Upper lobe of left lung (tissue), 4 donors: ENCODE measurements around the gene L1CAM.

Experiments
- CTCF ChIP-seq, 6 experiments: fragments of 450-650 bp in 4 of 6; fragments of 200-600 bp in 2 of 6; sonication (generic) in 2 of 6; IDR thresholded peaks; one replicate each; pipeline ENCODE4 v1.5.1; 2016 to 2019; ENCODE audit warnings: antibody characterized with exemption in 6 of 6
- POLR2A ChIP-seq, 4 donors: fragments of 450-650 bp; IDR thresholded peaks; one replicate each; pipeline ENCODE4 v1.5.1; 2016 to 2017; ENCODE audit warnings: antibody characterized with exemption in 4 of 4, mild to moderate bottlenecking in 2 of 4
- POLR2AphosphoS5 ChIP-seq, 2 donors: sonication (generic); formaldehyde crosslinking; IDR thresholded peaks; one replicate each; pipeline ENCODE4 v1.5.1; 2017; ENCODE audit warnings: antibody characterized with exemption in 2 of 2

- TF ChIP-seq CTCF (IDR thresholded peaks at IDR 0.05) (no peak), POLR2A (IDR thresholded peaks at IDR 0.05) (no peak), POLR2AphosphoS5 (IDR thresholded peaks at IDR 0.05) (no peak)
Observed at GRCh38 chrX:153879741-153880439, 6.1 kb downstream of the L1CAM start.
